IMR-90 (cell line): ENCODE results near the gene PDZK1. TPM values are rescaled to one million over a fixed set of nuclear protein-coding genes. Genes with fewer than 3 reads are reported as not detected.
"Not testable (repeated sequence)": the region's sequence is repeated elsewhere in the genome, so short reads cannot be mapped to it uniquely, and the experiment has no call there.

ENCODE experiments used
- ATAC-seq: fragments of 200-7000 bp; cut with Tn5 transposase; 2 replicates; pipeline ENCODE4 v1.9.1; 2020; ENCODE audit warnings: low read depth, mild to moderate bottlenecking, moderate library complexity
- BruUV-seq: library from RNA; stranded (reverse); fragments of 400-500 nt; replicated peaks from 2 replicates; lab custom pipeline; 2021; lab: Mats Ljungman, UMichigan
- CTCF ChIA-PET: fragments of 300-600 bp; formaldehyde crosslinking; extraction: SDS; loops from one replicate; lab custom pipeline; 2021; ENCODE audit warnings: antibody characterized with exemption; lab: Yijun Ruan, JAX
- POLR2A ChIA-PET: fragments of 300-600 bp; sonication (Branson Sonifier 250); formaldehyde crosslinking; loops from one replicate; lab custom pipeline; 2022; ENCODE audit warnings: antibody characterized with exemption; ENCODE audit not compliant: unreplicated experiment; lab: Charles Lee
- DNase-seq: peaks from one replicate; pipeline ENCODE4 v3.0.0; 2013
- H2AFZ ChIP-seq: replicated peaks from 2 replicates; pipeline ENCODE3; 2013; ENCODE audit warnings: low read length, mild to moderate bottlenecking; ENCODE audit not compliant: poor library complexity
- H2AK5ac ChIP-seq: 2 replicates; pipeline ENCODE4 v1.6.1; 2013; ENCODE audit warnings: low read depth, low read length, inconsistent platforms
- H2AK9ac ChIP-seq: replicated peaks from 2 replicates; pipeline ENCODE3; 2013; ENCODE audit warnings: mild to moderate bottlenecking, low read depth, low read length, moderate library complexity; ENCODE audit not compliant: poor library complexity
- H2BK120ac ChIP-seq: 2 replicates; pipeline ENCODE4 v1.6.1; 2013; ENCODE audit warnings: low read depth, low read length, inconsistent platforms
- H2BK15ac ChIP-seq: 3 replicates; pipeline ENCODE4 v1.6.1; 2013; ENCODE audit warnings: low read depth, low read length, inconsistent platforms
- H2BK20ac ChIP-seq: 2 replicates; pipeline ENCODE4 v1.6.1; 2013; ENCODE audit warnings: low read depth, mild to moderate bottlenecking, inconsistent platforms, low read length, moderate library complexity
- H2BK5ac ChIP-seq: 2 replicates; pipeline ENCODE4 v1.6.1; 2013; ENCODE audit warnings: mild to moderate bottlenecking, low read depth, low read length, inconsistent platforms; ENCODE audit not compliant: poor library complexity, severe bottlenecking
- H3K14ac ChIP-seq: replicated peaks from 2 replicates; pipeline ENCODE4 v1.6.1; 2013; ENCODE audit warnings: low read depth, low read length, inconsistent platforms
- H3K18ac ChIP-seq: 2 replicates; pipeline ENCODE4 v1.6.1; 2013; ENCODE audit warnings: low read depth, low read length, control low read depth
- H3K23ac ChIP-seq: 2 replicates; pipeline ENCODE4 v1.6.1; 2013; ENCODE audit warnings: low read depth, low read length, inconsistent platforms
- H3K27ac ChIP-seq: 2 replicates; pipeline ENCODE4 v1.5.1; 2013; ENCODE audit warnings: mild to moderate bottlenecking, control low read depth, low read length; ENCODE audit not compliant: insufficient read depth
- H3K27me3 ChIP-seq: 2 replicates; pipeline ENCODE4 v1.6.1; 2013; ENCODE audit warnings: low read length; ENCODE audit not compliant: control insufficient read depth, insufficient read depth
- H3K36me3 ChIP-seq: 2 replicates; pipeline ENCODE4 v1.6.1; 2013; ENCODE audit warnings: low read length, mixed read lengths; ENCODE audit not compliant: control insufficient read depth, insufficient read depth
- H3K4ac ChIP-seq: 2 replicates; pipeline ENCODE4 v1.6.1; 2013; ENCODE audit warnings: low read depth, low read length, inconsistent platforms
- H3K4me1 ChIP-seq: 2 replicates; pipeline ENCODE4 v1.6.1; 2013; ENCODE audit warnings: low read length, mixed read lengths; ENCODE audit not compliant: control insufficient read depth, insufficient read depth
- H3K4me2 ChIP-seq: 2 replicates; pipeline ENCODE4 v1.6.1; 2013; ENCODE audit warnings: low read depth, mild to moderate bottlenecking, control low read depth, low read length, moderate library complexity
- H3K4me3 ChIP-seq: 2 replicates; pipeline ENCODE4 v1.5.1; 2013; ENCODE audit warnings: low read depth, mild to moderate bottlenecking, control low read depth, low read length, moderate library complexity; ENCODE audit not compliant: insufficient read depth
- H3K56ac ChIP-seq: 2 replicates; pipeline ENCODE4 v1.6.1; 2013; ENCODE audit warnings: low read length, inconsistent platforms; ENCODE audit not compliant: insufficient read depth; ENCODE audit errors: extremely low read depth
- H3K79me1 ChIP-seq, 2 experiments: 2 replicates each; pipeline ENCODE4 v1.6.1; 2013; ENCODE audit warnings: low read length in 2 of 2, inconsistent platforms in 1 of 2, low read depth in 1 of 2
- H3K9ac ChIP-seq: 2 replicates; pipeline ENCODE4 v1.6.1; 2013; ENCODE audit warnings: low read depth, low read length, control low read depth
- H3K9me1 ChIP-seq: 2 replicates; pipeline ENCODE4 v1.6.1; 2013; ENCODE audit warnings: low read length, inconsistent platforms; ENCODE audit not compliant: insufficient read depth
- H3K9me3 ChIP-seq: 2 replicates; pipeline ENCODE4 v1.6.1; 2013; ENCODE audit warnings: low read length; ENCODE audit not compliant: control insufficient read depth, insufficient read depth
- H4K20me1 ChIP-seq: 2 replicates; pipeline ENCODE4 v1.6.1; 2013; ENCODE audit warnings: low read length, inconsistent platforms; ENCODE audit not compliant: insufficient read depth
- H4K5ac ChIP-seq: 2 replicates; pipeline ENCODE4 v1.6.1; 2013; ENCODE audit warnings: mild to moderate bottlenecking, low read depth, low read length, control low read depth
- H4K8ac ChIP-seq, 2 experiments: 2 replicates each; pipeline ENCODE4 v1.6.1; 2013; ENCODE audit warnings: low read depth in 2 of 2, low read length in 2 of 2, control low read depth in 1 of 2, inconsistent platforms in 1 of 2
- H4K91ac ChIP-seq: 2 replicates; pipeline ENCODE4 v1.6.1; 2013; ENCODE audit warnings: low read depth, low read length, inconsistent platforms; ENCODE audit not compliant: insufficient read depth
- WGBS, 2 experiments: methylation state at CpG; one replicate each; pipeline versions ENCODE4 v1.1.5 to v1.1.7; 2013; ENCODE audit warnings: missing lambda C conversion rate in 2 of 2; ENCODE audit not compliant: insufficient read length in 1 of 2; ENCODE audit errors: extremely low coverage in 2 of 2; 5-methylcytosine and 5-hydroxymethylcytosine counted together
- dilution Hi-C: fragments of 300-500 bp; cut with HindIII; formaldehyde crosslinking; loops from one replicate; pipeline ENCODE4 v1.14.3; 2018; ENCODE audit warnings: low sequenced_read_pairs; ENCODE audit not compliant: unreplicated experiment
- in situ Hi-C: fragments of 300-500 bp; cut with MboI; formaldehyde crosslinking; loops from 3 replicates; pipeline ENCODE4 v1.14.3; 2019; ENCODE audit warnings: low sequenced_read_pairs, inconsistent platforms, mixed read lengths
- intact Hi-C: fragments of 100-400 bp; cut with micrococcal nuclease; formaldehyde crosslinking; loops from 2 replicates; pipeline ENCODE4 v1.10.0; 2022
- polyA plus RNA-seq, 3 experiments: library from polyadenylated mRNA; depleted of rRNA; stranded (reverse); fragments of >200 nt; gene quantifications; 2 replicates each; pipeline ENCODE4 v1.2.3, GENCODE V29; 2012; ENCODE audit warnings: low replicate concordance in 1 of 3
- total RNA-seq: library from RNA; depleted of rRNA; stranded (reverse); fragments of >200 nt; gene quantifications from 2 replicates; pipeline ENCODE4 v1.2.3, GENCODE V29; 2012

The PDZK1 gene
- total and polyA plus RNA-seq, 2 of the 4 experiments (the other 2 are of a cell fraction), result 1.4 to 2.1 TPM

DNA sequence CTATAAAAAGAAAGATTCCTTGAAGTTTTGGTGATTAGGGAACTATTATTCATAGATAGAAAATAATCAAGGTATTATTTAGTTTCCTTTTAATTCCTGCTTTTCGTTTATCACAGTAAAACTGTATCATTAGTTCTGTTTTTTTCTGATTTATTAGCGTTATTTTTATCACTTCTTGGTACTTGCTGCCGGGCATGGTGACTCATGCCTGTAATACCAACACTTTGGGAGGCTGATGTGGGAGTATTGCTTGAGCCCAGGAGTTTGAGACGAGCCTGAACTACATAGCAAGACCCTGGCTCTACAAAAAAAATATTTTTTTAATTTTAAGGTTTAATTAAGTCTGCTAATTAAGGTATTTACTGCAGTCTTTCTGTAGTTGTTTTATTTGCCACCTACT lies 42.2 kb downstream of the PDZK1 start:
- H3K4me3 ChIP-seq, H2AFZ ChIP-seq, H4K5ac ChIP-seq, H4K20me1 ChIP-seq, H2BK5ac ChIP-seq, H3K4me2 ChIP-seq, H3K18ac ChIP-seq, DNase-seq, CTCF ChIA-PET, H2BK15ac ChIP-seq, H3K27me3 ChIP-seq, H3K9me3 ChIP-seq, H3K14ac ChIP-seq, H2AK5ac ChIP-seq, H2BK20ac ChIP-seq, H4K8ac ChIP-seq, POLR2A ChIA-PET, H3K4ac ChIP-seq, H3K23ac ChIP-seq, BruUV-seq, H3K9ac ChIP-seq, H3K79me1 ChIP-seq, in situ Hi-C loops, H3K27ac ChIP-seq, H2BK120ac ChIP-seq, H3K4me1 ChIP-seq, dilution Hi-C loops, H3K36me3 ChIP-seq, H4K91ac ChIP-seq, H3K9me1 ChIP-seq, H3K56ac ChIP-seq, H2AK9ac ChIP-seq, intact Hi-C loops: not testable (repeated sequence)
- no CpG with 5 or more reads among the region's 4 CpGs for WGBS, 2 experiments
- peak; percentile 49; the same call in 1 of the 2 replicates for ATAC-seq

DNA sequence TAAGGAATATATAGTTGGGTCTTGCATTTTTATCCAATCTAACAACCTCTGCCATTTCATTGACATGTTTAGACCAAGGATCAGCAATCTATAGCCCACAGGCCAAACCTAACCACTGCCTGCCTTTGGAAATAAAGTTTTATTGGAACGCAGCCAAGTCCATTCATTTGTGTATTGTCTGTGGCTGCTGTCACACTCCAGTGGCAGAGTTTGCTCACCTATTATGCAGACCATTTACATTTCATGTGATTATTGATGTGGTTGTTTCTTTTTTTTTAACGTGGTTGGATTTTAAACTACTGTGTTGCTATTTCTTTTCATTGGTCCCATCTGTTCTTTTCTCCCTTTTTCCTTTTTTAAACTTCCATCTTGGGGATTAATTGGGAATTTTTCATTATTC lies 44.7 kb downstream of the PDZK1 start:
- H3K9ac ChIP-seq, POLR2A ChIA-PET, H4K8ac ChIP-seq, H2BK20ac ChIP-seq, H3K36me3 ChIP-seq, H3K56ac ChIP-seq, H3K18ac ChIP-seq, DNase-seq, H4K5ac ChIP-seq, ATAC-seq, dilution Hi-C loops, H3K4me3 ChIP-seq, H3K23ac ChIP-seq, intact Hi-C loops, CTCF ChIA-PET, H3K27me3 ChIP-seq, in situ Hi-C loops, H2AK9ac ChIP-seq, H4K20me1 ChIP-seq, H3K9me3 ChIP-seq, H2BK120ac ChIP-seq, H3K4me2 ChIP-seq, BruUV-seq, H3K14ac ChIP-seq, H2BK15ac ChIP-seq, H3K4ac ChIP-seq, H3K9me1 ChIP-seq, H4K91ac ChIP-seq, H2AFZ ChIP-seq, H3K4me1 ChIP-seq, H2AK5ac ChIP-seq, H2BK5ac ChIP-seq, H3K79me1 ChIP-seq, H3K27ac ChIP-seq: not testable (repeated sequence)
- WGBS, 2 experiments, result no CpG with 5 or more reads among the region's 2 CpGs
